Fibroblast of peridontal ligament (primary cell): ENCODE results near the gene TTC9B.

ENCODE experiments used
- DNase-seq: peaks from one replicate; pipeline ENCODE4 v3.0.0-alpha.2; 2010; ENCODE audit errors: extremely low read depth

TTC9B gene

DNA sequence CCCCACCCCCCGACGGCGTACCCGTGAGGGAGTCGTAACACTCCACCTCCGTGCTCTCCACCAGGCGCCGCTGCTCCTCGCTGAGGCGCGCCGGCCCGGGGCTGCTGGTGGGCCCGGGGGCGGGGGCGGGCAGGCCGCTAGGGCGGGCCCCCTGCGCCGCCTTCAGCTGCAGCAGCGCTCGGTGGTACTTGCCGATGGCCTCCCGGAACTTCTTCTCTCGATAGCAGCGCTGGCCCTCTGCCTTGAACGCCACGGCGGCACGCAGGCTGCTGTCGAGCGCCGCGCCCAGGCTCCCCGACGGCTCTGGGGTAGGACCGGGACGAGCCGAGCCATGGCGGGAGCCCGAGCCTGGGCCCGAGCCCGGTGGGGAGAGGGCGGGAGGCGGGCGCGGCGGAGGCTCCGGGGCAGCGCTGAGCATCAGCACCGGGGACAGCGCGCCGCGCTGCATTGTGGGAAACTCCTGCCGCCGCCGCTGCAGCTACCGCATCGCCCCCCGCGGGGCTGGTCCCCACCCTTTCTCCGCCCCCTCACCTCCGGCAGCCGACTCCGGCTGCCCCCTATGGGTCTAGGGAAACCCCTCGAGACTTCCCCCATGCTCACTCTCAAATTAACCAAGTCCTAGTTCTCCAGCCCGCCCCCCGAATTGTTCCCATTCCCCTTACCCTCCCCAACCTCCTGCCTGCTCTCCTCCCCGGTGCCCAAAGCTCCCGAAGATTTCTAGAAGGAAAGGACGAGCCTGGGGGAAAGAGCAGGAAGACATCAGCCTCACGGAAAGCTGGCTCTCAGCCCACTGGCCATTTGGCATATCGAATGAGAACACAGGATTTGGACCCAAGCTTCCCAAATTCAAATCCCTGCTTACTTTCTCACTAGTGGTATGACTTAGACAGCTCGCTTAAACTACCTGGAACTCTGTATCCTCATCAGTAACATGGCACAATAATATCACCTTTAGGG is at the start of gene TTC9B:
Gene TTC9B (minus strand): TSS at position 451 of the 957 bp plus-strand sequence. CDS start 3 bp downstream, at position 448.
- no peak for DNase-seq

DNA sequence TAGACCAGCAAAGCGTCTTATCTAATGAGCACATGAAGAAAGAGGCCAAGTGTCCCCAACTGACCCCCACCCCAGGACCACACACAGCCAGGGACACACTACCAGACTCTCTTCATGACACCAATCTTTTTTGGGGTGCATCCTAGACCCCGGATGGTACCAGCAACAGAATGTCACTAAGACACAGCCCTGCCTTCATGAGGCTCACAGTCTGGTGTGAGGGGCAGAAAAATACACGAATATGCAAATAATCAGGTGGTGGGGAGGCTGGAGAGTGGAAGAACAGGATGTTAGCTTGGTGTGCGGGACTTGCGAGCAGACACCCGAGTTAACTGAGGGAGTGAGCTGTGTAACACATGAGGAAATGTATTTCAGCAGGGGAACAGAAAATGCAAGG is 49.4 kb upstream of the TTC9B start:
- DNase-seq: no peak

DNA sequence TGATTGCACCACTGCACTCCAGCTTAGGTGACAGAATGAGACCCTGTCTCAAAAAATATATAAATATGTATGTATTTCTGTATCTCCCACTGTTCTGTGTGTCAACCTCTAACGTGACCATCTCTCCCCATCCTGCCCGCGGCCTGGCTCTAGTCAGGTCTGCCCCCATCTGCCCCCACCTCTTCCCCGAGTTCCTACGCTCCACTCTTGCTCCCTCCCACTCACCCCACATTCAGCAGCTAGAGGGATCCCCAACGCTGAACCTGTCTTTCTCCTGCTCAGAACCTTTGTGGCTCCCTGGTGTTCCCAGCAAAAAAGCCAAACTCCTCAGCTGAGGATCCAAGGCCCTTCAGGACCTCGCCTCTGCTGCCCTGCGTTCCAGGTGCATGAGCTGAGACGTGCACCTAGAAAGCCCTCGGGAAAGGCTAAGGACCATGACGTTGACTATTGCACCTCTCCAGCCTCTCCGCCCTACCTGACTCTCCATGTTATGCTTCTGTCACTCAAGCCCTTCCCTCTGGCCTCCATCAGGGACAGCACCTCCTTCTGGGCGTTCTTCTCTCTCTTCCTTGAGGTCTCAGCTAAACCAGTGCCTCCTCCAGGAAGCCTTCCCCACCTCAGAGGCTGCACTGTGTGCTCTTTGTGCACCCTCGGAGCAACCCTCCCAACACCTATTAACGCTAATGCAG is 48.9 kb upstream of the TTC9B start:
- DNase-seq: no peak

DNA sequence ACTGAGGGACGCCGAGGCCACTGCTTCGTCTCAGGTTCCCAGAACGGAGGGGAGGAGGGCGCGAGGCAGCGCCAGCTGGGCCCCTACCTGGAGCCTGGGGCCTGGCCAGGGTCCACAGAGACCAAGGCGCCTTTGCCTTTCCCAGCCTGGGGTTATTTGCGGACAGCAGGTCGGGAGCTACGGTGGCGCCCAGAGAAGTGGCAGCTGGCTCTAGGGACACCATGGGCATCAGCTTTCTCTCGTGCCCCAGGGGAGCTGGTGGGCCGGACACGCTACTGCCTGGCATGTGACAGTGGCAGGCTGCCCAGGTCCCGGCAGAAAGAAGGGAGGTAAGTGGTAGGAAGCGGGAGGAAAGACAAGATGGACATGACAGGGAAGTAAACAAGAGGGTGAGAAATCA is 47.9 kb upstream of the TTC9B start:
- DNase-seq: no peak

DNA sequence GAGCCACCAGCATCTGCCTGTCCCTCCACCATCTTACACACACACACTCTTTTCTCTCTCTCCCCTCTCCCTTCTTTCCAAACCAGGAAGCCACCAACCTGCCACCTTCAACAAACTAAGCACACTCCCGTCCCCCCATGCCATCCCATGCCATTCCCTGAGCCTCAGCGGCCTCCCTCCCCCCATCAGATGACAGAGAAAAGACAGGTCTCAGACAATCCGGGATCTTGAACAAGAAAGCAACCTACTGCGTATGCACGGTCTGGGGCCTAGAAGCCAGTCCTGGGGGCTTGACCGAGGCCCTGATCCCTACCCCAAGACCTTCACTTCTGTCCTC is 47.5 kb upstream of the TTC9B start:
- DNase-seq: no peak

DNA sequence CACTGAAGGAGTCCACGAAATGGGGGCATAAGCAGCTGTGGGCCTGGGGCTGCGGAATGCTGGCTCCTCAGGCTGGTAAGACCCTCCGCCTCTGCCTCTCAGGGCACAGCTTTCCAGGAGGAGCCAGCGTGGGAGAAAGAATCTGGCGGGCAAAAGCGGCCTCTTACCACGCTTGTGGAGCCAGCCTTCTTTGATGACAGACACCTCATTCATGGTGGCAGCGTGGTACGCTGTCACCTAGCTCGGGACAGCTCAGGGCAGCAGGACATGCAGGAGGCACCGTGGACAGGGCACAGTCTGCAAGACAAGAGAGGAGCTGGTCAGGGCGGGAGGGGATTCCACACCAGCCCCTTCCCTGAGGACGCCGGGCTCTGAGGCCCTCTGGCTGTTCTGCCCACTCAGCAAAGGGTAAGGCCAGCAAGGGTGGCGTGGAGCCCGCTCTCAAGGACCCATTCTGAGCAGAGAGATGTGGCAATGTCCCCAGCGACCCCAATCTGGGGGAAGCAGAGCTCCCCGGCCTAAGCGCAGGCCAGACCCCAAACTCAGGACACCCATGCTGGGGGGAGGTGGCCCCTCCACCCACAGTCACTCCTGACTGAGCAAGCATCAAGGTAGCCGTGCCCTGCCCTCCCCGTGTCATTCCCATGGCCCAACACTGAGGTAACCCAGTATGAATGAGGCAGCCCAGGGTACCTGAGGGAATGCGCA is 47.0 kb upstream of the TTC9B start:
- no peak for DNase-seq

DNA sequence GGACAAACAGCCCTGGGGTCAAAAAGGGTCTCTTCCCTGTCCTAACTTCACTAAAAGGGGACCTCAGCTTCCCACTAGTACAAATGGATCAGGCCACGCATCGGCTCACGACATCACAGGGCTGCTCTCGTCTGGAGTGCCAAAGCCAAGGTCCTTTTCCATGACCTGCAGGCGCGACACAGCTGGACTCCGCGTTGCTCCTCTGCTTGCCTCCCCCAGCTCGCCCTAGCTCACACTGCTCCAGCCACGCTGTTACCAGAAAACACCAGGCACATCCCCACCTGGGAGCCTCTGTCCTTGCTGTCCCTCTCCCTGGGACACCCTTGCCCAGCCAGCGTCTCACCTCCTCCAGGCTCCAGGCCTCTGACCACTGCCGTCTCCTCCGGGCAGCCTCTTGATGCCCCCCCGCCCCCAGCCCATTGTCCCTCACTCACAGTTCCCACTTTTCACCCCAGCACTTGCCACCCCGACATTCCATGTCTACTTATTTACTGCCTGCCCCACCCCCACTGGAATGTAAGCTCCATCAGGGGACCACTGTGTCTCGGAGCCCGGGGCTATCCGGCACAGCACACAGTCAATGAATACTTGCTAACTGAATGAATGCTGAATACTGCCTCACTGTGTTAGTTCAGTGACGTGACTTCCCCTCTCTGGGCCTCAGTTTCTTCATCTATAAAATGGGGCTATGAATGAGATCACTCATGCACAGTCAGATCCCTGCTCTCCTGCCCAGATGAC is 46.3 kb upstream of the TTC9B start:
- DNase-seq: no peak

DNA sequence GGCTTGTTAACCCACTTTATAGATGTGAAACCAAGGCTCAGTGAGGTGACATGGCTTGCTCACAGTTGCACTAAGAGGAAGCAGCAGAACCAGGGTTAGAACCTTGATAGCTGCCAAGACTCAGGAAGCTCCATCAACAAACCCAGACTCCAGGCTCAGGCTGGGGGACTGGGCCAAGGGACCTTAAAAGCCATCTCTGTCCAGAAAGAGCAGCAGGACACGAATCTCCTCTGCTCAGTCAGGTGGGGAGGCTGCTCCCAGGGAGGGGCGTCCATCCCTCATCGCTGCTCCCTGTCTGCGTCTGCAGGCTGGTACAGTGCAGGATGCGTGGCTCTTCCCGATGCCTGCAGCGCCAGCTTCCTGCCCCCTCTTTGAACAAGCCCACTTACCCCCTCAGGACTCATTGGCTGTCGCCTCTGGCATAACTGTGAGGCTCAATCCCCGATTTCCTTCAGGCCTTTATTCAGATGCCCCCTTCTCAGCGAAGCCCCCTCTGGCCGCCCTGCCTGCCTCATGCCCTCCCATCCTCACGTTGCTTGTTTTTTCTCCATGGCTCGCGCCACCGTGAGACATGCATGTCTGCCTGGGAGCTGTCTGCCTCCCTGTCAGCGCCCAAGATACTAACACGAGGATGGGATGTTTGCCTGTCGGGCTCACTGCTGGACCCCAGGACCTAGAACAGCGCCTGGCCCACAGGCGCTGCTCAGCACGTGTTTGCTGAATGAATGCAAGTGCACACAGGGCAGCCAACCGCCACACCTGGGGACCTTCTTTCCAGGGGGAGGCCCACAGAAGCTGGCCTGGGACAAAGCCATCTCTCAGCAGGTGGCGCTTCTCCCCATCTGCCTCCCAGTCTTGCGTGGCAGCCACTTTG is 45.5 kb upstream of the TTC9B start:
- no peak for DNase-seq

DNA sequence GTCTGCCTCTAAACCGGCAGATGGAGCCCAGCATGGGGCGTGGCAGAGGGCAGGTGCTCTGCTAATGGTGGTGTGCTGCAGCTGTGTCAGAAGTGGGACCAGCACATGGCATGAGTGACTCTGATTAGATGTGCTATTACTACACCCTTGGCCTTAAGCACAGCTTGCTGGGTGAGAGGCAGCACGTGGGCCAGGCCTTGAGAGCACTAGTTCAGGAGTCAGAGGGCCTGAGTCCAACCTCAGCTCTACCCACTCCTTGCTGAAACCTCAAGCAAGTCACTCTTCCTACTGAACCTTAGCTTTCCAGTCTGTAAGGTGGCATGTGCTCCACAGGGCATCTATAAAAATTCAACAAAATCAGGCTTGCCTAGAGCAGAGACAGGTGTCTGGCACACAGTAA is 44.2 kb upstream of the TTC9B start:
- no peak for DNase-seq

DNA sequence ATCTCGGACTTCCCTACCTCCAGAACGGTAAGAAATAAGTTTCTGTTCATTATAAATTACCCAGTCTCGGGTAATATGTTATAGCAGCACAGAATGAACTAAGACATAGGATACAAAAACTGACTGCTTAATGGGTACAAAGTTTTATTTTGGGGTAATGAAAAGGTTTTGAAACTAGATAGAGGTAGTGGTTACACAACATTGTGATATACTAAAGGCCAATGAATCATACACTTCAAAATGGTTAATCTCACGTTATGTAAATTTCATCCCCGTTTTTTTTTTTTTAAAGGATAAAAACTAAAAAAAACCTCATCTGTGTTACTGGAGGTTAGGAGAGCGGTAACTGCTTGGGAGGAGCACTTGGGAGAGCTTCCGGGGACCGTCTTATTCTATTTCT is 43.4 kb upstream of the TTC9B start:
- no peak for DNase-seq

DNA sequence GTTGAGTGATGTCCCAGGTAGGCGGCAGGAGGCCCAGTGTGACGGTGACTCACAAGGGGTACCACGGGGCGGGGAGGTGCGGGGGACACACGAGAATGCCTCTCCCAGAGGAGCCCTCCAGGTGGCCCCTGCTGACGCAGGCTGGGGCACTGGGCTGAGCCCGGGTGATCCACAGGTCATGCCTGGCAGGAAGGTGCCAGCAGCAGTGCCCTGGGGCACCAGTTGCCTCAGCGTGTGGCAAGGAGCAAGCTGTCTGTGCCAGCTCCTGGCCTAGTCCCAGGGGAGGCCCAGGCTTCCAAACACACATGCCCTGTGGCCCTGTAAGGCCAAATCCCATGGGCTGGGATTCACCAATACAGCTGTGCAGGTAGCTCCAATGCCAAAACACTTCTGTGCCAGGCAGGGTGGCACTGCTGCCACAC is 38.9 kb upstream of the TTC9B start:
- DNase-seq: no peak

DNA sequence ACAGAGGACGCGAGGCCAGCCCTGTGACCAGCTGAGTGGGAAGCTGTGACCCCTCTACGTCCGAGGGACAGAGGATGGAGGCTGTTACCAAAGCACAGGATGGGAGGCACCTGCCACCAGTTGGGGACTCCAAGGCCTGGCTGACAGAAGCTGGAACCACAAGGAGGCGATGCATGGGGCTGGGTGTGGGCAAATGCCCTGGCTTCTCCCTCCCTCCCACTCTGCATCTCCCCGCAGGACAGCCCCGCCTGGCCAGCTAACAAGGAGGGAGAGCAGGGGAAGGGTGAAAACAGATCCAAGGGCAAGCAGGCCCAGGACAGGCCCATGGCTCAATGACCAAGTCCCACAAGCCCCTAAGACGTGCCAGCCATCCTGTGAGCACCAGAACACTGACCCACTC is 38.3 kb upstream of the TTC9B start:
- no peak for DNase-seq

DNA sequence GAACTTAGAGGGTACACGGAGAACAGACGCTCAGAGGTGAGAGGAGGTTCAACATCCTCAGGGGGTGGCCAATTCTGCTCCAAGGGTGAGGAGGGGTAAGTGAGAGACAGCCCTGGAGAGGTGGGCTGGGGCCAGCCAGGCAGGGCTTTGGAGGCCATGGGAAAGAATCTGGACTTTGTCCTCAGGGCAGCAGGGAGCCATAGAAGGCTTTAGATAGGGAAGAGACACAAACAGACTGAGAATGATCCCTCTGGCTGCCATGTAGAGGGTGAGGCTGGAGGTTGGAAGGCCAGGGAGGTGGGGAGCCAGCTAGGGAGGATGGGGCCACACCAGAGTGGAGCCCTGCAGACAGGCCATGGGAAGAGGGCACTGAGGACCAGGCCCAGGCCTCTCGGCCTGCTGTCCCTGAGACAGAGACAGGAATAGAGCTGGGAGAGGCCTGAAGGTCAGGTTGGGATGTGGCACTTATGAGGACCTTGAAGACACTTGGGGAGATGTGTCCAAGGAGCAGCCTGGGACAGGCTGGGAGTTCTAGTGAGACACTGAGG is 37.5 kb upstream of the TTC9B start:
- DNase-seq: no peak

DNA sequence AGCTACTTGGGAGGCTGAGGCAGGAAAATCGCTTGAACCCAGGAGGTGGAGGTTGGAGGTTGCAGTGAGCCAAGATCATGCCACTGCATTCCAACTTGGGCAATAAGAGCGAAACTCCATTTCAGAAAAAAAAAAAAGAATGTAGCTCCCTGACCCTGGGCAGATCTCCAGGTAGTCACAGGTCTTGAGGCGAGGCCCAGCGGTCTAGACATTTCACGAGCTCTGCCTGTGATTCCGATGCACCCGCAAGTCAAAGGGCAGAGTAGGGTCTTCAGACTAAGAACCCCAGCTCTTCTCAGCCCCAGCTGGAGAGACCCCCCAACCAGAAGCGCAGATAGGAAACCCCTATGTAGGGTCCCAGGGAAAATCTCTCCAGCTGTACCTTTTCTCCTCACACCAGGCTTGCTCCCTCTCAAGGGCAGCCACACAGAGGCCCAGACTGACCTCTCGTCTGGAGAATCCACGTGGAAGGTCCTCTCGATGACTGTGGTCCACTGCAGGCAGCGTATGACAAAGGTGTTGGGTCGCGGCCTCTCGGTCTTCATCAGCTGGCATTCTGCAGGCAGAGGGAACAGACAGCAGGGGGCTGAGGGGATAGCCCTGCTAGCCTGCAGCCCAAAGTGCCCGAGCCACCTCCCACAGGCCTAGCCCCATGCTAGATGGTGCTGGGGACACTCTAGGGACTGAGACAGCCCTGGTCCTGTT is 36.7 kb upstream of the TTC9B start:
- DNase-seq: no peak

DNA sequence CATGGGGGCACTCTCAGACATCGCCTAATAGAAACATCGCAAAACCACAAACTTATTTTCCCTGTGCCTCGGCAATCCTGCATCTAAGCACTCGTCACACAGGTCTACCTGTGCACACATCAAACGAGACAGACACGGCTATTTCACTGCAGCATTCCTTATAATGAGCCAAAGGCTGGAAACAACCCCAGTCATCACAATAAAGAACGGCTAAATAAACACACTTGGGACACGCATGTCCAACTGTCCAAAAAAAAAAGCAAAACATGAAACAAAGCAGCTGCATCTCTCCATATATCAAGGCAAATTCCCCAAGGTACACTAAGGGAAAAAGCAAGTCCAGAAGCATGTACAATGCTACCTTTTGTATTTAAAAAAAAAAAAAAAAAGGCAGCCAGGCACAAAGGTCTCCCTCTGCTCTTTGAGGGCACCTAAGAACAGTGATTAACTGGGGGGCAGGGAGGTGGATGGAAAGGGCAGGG is 35.5 kb upstream of the TTC9B start:
- DNase-seq: no peak

DNA sequence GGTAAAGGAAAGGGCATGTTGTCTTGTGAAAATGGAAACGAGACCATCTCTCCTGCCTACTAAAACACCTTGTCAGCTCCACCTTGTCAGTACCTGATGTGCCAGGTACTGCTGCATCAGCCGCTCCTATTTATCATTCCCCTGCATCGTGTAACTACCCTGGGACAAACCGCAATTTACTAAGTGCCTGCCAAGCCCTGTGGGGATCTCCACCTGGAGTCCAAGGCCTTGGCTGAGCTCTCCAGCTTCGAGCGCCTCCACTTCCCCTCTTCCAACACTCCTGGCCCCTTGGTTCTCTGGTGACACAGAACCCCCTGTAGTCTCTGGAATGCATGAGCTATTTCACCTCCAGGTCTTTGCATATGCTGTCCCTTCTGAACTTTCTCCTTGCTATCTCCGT is 34.2 kb upstream of the TTC9B start:
- no peak for DNase-seq

DNA sequence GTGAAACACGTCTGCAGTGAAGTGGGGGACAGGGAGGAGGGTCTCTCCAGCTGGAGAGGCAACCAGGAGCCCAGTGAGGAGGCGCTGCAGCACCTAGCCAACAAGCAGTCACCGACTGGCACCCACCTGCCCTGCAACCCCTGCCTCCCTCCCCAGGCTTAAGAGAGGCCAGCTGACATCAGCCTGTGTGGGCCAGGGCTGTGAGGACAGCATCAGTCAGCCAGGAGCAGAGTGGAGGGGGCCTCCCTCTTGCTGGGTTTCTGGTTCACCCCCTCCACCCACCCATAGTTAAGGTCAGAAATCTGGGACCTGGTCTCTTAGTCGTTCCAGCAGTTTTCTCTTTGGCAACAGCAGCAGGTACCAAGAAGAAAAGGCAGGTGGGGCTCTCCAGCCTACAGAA is 33.8 kb upstream of the TTC9B start:
- no peak for DNase-seq

DNA sequence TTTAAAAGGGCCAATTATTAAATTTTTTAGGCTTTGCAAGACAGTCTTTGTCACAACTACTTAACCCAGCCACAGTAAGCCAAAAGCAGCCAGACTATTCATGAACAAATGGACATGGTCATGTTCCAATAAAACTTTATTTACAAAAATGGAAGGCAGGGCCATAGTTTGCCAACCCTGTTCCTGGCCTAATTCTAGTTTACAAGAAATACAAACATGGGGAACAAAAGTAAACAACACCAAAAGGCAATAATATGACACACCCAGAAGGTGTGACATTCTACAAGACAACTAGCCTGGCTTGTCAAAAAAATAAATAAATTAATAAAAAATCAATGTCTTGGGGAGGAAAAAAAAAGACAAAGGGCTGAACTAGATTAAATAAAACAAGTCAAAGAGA is 33.1 kb upstream of the TTC9B start:
- DNase-seq: no peak

DNA sequence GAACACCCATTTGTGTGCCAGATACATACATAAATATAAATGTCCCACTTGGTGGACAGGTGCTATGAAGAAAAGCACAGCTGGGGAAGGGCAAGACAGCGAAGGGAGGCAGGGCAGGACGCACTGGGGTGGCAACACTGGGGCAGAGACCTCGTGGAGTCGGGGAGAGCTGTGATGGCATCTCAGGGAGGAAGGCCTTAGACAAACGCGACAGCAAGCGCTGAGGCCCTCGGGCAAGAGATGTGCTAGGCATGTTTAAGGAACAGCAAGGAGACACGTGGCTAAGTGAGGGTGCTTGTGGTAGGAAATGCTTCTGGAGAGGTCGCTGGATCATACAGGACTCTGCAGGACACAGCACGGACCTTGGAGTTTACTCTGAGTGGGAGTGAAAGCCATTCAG is 31.6 kb upstream of the TTC9B start:
- DNase-seq: no peak

DNA sequence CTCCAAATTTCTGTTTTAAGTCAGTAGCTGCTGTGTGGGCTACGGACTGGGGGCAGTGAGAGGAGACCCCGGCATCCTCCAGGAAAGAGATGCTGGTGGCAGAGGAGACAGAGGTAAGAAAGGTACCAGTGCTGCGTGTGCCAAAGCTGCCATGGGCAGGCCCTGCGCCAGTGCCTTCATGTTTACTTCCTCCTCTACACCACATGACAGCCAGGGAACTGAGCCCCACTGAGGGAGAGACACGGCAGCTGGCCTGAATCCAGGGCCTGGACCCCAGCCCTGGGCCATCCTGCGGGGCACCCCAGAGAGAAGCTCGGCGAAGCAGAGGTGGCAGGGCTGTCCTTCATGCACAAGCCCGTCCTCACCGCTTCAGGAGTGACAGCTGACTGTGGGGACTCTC is 31.0 kb upstream of the TTC9B start:
- no peak for DNase-seq
